ENCODE measurements around the gene GID8. TPM values are rescaled to one million over a fixed set of nuclear protein-coding genes. Genes with fewer than 3 reads are reported as not detected.

Gene GID8
- total RNA-seq, 1 donor from 2014 or later: 29.7 TPM

DNA sequence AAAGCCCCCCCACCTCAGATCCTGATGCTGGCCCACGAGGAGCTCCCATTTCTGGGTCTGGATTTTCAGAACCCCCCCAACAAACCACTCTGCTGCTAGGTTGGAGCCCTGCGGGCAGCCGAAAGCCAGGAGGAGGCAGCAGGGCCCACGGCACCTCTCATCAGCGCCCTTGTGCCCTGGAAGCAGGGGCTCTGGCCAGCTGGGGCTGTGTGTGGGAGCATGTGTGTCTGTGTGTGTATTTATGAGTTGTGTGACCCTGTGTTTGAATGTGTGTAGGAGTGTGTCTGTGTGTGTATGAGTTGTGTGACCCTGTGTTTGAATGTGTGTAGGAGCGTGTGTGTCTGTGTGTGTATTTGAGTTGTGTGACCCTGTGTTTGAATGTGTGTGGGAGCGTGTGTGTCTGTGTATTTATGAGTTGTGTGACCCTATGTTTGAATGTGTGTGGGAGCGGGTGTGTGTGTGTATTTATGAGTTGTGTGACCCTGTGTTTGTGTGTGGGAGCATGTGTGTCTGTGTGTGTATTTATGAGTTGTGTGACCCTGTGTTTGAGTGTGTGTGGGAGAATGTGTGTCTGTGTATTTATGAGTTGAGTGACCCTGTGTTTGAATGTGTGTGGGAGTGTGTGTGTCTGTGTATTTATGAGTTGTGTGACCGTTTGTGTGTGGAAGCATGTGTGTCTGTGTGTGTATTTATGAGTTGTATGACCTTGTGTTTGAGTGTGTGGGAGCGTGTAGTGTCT, 33.4 kb downstream of the GID8 start:
- Mint-ChIP-seq H3K27me3 (ENCODE audit: low read depth) (peaks cover 46% of the 10 kb centered on the region), H3K9me3 (ENCODE audit: low read depth) (no peaks in the 10 kb centered on the region), H3K4me1 (ENCODE audit: low read depth) (peaks cover 3% of the 10 kb centered on the region), H3K4me3 (ENCODE audit: unreplicated experiment) (no peak overlapping the region), H3K36me3 (ENCODE audit: low read depth) (no peaks in the 10 kb centered on the region), H3K27ac (ENCODE audit: unreplicated experiment) (no peak overlapping the region)
- TF ChIP-seq, protein P1, sequence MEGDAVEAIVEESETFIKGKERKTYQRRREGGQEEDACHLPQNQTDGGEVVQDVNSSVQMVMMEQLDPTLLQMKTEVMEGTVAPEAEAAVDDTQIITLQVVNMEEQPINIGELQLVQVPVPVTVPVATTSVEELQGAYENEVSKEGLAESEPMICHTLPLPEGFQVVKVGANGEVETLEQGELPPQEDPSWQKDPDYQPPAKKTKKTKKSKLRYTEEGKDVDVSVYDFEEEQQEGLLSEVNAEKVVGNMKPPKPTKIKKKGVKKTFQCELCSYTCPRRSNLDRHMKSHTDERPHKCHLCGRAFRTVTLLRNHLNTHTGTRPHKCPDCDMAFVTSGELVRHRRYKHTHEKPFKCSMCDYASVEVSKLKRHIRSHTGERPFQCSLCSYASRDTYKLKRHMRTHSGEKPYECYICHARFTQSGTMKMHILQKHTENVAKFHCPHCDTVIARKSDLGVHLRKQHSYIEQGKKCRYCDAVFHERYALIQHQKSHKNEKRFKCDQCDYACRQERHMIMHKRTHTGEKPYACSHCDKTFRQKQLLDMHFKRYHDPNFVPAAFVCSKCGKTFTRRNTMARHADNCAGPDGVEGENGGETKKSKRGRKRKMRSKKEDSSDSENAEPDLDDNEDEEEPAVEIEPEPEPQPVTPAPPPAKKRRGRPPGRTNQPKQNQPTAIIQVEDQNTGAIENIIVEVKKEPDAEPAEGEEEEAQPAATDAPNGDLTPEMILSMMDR (IDR thresholded peaks at IDR 0.05): no peak
- no peak for DNase-seq (ENCODE audit: low spot score)

DNA sequence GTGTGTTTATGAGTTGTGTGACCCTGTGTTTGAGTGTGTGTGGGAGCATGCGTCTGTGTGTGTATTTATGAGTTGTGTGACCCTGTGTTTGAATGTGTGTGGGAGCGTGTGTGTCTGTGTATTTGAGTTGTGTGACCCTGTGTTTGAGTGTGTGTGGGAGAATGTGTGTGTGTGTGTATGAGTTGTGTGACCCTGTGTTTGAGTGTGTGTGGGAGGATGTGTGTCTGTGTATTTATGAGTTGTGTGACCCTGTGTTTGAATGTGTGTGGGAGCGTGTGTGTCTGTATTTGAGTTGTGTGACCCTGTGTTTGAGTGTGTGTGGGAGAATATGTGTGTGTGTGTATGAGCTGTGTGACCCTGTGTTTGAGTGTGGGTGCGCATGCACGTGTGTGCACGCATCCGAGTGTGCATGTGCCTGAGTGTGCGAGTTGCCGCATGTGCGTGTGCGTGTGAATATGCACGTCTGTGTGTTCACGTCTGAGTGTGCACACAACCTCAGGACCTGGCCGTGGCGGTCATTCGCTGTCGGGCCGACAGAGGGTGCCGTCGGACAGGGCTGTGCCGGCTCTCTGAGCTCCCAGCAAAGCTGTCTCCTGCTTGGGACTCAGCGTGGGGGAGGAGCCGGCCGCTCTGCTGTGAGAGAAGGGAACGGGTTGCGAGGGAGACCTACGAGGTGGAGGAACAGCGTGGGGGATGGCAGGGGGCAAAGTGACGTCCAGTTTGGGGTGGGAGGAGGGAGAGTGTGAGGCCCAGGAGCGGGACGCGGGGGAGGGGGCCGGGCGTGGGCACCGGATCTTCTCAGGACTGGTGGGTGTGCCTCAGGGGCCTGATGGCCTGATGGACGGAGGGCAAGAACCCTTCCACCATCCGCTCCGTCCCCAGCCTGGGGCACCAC, 34.2 kb downstream of the GID8 start:
- Mint-ChIP-seq H3K27ac (ENCODE audit: unreplicated experiment) (no peak overlapping the region), H3K4me1 (ENCODE audit: low read depth) (peaks cover 3% of the 10 kb centered on the region), H3K36me3 (ENCODE audit: low read depth) (no peaks in the 10 kb centered on the region), H3K9me3 (ENCODE audit: low read depth) (no peaks in the 10 kb centered on the region), H3K4me3 (ENCODE audit: unreplicated experiment) (peak overlapping the region; percentile 66), H3K27me3 (ENCODE audit: low read depth) (peaks cover 51% of the 10 kb centered on the region)
- DNase-seq (ENCODE audit: low spot score): no peak
- TF ChIP-seq, protein P1 (IDR thresholded peaks at IDR 0.05): peak; percentile 82

DNA sequence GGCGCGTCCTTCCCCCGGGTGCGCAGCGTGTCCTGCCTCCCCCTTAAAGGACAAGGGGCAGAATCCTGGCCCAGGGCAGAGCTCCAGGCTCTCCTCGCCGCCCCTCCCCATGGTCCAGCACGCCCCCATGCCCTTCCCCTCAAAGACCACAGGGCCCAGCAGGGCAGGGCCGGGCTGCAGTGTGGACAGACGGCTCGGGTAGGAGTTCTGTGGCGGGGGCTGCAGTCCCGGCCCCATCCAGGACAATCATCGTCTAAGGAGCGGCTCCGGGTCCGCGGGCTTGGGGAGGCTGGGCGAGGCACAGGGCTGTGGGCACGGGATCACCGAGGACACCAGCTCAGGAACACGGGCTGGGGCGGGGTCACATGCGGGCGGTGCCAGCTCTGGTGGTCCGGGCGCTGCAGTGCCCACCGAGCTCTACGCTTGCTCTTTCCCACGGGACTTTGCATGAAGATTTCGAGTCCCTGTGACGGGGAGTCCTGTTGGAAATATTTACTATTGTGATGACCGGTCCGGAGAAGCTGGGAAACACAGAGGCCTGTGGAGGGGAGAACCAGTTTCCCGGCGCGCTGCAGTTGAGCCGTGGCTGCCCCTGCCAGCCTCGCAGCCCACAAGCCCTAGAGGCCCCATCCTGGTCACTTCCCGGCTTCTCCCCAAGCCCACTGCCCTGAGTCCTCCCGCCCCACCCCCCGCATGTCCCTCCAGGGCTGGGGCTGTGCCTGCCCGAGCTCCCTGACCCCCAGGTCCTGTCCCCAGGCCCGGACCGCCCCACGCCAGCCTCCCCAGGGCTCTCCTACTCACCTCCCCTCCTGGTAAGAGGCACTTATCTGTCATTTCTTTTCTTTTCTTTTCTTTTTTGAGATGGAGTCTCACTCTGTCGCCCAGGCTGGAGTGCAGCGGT, 35.1 kb downstream of the GID8 start:
- Mint-ChIP-seq H3K27ac (ENCODE audit: unreplicated experiment) (no peak overlapping the region), H3K4me3 (ENCODE audit: unreplicated experiment) (peak overlapping the region; percentile 66), H3K9me3 (ENCODE audit: low read depth) (no peaks in the 10 kb centered on the region), H3K4me1 (ENCODE audit: low read depth) (peaks cover 3% of the 10 kb centered on the region), H3K27me3 (ENCODE audit: low read depth) (peaks cover 51% of the 10 kb centered on the region), H3K36me3 (ENCODE audit: low read depth) (no peaks in the 10 kb centered on the region)
- no peak for DNase-seq (ENCODE audit: low spot score)
- TF ChIP-seq, protein P1 (IDR thresholded peaks at IDR 0.05): no peak

DNA sequence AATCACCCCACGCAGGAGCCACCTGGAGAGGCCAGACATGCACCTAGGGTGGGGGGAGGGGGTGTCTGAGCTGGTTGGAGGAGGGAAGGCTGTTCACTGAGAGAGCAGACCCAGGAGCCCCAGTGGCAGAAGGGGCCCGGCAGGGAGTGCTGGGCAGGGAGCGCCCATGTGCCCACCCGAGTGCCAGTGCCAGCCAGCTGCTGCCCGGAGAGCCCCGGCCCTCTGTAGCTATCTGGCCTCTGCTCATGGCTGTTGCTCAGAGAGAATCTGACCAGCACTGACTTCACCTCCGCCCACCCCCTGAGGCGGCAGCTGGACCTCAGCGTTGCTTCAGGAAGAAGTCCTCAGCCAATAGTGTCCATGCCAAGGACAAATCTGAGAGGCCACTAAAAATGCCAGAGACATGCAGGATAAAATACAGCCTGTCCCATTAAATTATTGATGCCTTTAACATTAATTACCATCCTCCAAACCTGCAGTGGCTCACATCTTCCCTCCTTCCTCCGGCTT, 37.4 kb downstream of the GID8 start:
- DNase-seq (ENCODE audit: low spot score): no peak
- TF ChIP-seq, protein P1 (IDR thresholded peaks at IDR 0.05): no peak
- Mint-ChIP-seq H3K9me3 (ENCODE audit: low read depth) (no peaks in the 10 kb centered on the region), H3K36me3 (ENCODE audit: low read depth) (no peaks in the 10 kb centered on the region), H3K4me3 (ENCODE audit: unreplicated experiment) (no peak overlapping the region), H3K4me1 (ENCODE audit: low read depth) (peaks cover 3% of the 10 kb centered on the region), H3K27me3 (ENCODE audit: low read depth) (peaks cover 61% of the 10 kb centered on the region), H3K27ac (ENCODE audit: unreplicated experiment) (no peak overlapping the region)

All from chondrocyte (in vitro differentiated cells).